H7 (cell line): ENCODE results near the gene KLHL25. TPM values are rescaled to one million over a fixed set of nuclear protein-coding genes. Genes with fewer than 3 reads are reported as not detected.

Experiments used
- DNase-seq: peaks from one replicate; pipeline ENCODE4 v3.0.0; 2012
- H3K27me3 ChIP-seq: 2 replicates; pipeline ENCODE4 v1.6.0; 2011; ENCODE audit warnings: mild to moderate bottlenecking, low read length; ENCODE audit not compliant: control insufficient read depth, insufficient read depth
- H3K36me3 ChIP-seq: replicated peaks from 2 replicates; pipeline ENCODE4 v1.5.1; 2011; ENCODE audit warnings: low read length; ENCODE audit not compliant: control insufficient read depth, insufficient read depth
- H3K4me3 ChIP-seq: 2 replicates; pipeline ENCODE4 v1.5.1; 2011; ENCODE audit warnings: low read depth, mild to moderate bottlenecking, control low read depth, low read length, moderate library complexity; ENCODE audit not compliant: insufficient read depth
- total RNA-seq: library from RNA; depleted of rRNA; stranded (reverse); fragments of >200 nt; shearing (Covaris generic); gene quantifications from 2 replicates; pipeline ENCODE4 v1.2.3, GENCODE V29; 2014

KLHL25 gene
- total RNA-seq, 1 experiment from 2014 or later: 20.8 TPM

- no peak for DNase-seq
These were observed 49.7 kb downstream of the KLHL25 start for GRCh38 chr15:85745023-85745422.

GRCh38 chr15:85744579-85744978, 50.1 kb downstream of the KLHL25 start:
- peaks cover 8% of the 10 kb centered on the region for H3K36me3 ChIP-seq
- no peaks in the 10 kb centered on the region for H3K27me3 ChIP-seq
- no peak for DNase-seq
- no peak overlapping the region for H3K4me3 ChIP-seq

More at GRCh38 chr15:85745023-85745422, 49.7 kb downstream of the KLHL25 start:
- H3K4me3 ChIP-seq: no peak overlapping the region
- no peaks in the 10 kb centered on the region for H3K27me3 ChIP-seq
- H3K36me3 ChIP-seq: peaks cover 8% of the 10 kb centered on the region

GRCh38 chr15:85743392-85744055, 51.2 kb downstream of the KLHL25 start:
- H3K36me3 ChIP-seq: peaks cover 8% of the 10 kb centered on the region
- DNase-seq: peak; percentile 20
- no peaks in the 10 kb centered on the region for H3K27me3 ChIP-seq
- H3K4me3 ChIP-seq: no peak overlapping the region

- Histone ChIP-seq H3K27me3 (no peaks in the 10 kb centered on the region), H3K36me3 (peaks cover 8% of the 10 kb centered on the region), H3K4me3 (no peak overlapping the region)
- DNase-seq: peak; percentile 29
These were observed 52.4 kb downstream of the KLHL25 start for GRCh38 chr15:85742186-85742821.

- H3K36me3 ChIP-seq: peaks cover 8% of the 10 kb centered on the region
- no peak overlapping the region for H3K4me3 ChIP-seq
- no peaks in the 10 kb centered on the region for H3K27me3 ChIP-seq
- no peak for DNase-seq
These were observed 53.1 kb downstream of the KLHL25 start for GRCh38 chr15:85741662-85742061.

GRCh38 chr15:85741021-85741421, 53.7 kb downstream of the KLHL25 start:
- peak; percentile 57 for DNase-seq
- Histone ChIP-seq H3K4me3 (no peak overlapping the region), H3K27me3 (no peaks in the 10 kb centered on the region), H3K36me3 (peaks cover 8% of the 10 kb centered on the region)

- Histone ChIP-seq H3K4me3 (no peak overlapping the region), H3K27me3 (no peaks in the 10 kb centered on the region), H3K36me3 (peaks cover 3% of the 10 kb centered on the region)
- DNase-seq: no peak
These were observed 57.7 kb downstream of the KLHL25 start for GRCh38 chr15:85737061-85737460.

- Histone ChIP-seq H3K36me3 (peaks cover 6% of the 10 kb centered on the region), H3K27me3 (no peaks in the 10 kb centered on the region), H3K4me3 (no peak overlapping the region)
- DNase-seq: no peak
These were observed 61.3 kb downstream of the KLHL25 start for GRCh38 chr15:85733416-85733815.

GRCh38 chr15:85730001-85730820, 64.5 kb downstream of the KLHL25 start:
- H3K36me3 ChIP-seq: peaks cover 8% of the 10 kb centered on the region
- peak; percentile 73 for DNase-seq
- H3K4me3 ChIP-seq: no peak overlapping the region
- no peaks in the 10 kb centered on the region for H3K27me3 ChIP-seq

- Histone ChIP-seq H3K36me3 (peaks cover 12% of the 10 kb centered on the region), H3K4me3 (no peak overlapping the region), H3K27me3 (no peaks in the 10 kb centered on the region)
- no peak for DNase-seq
These were observed 67.7 kb downstream of the KLHL25 start for GRCh38 chr15:85727068-85727467.

- Histone ChIP-seq H3K4me3 (no peak overlapping the region), H3K36me3 (peaks cover 13% of the 10 kb centered on the region), H3K27me3 (no peaks in the 10 kb centered on the region)
- DNase-seq: no peak
These were observed 68.3 kb downstream of the KLHL25 start for GRCh38 chr15:85726454-85726853.

- Histone ChIP-seq H3K4me3 (no peak overlapping the region), H3K27me3 (no peaks in the 10 kb centered on the region), H3K36me3 (peaks cover 13% of the 10 kb centered on the region)
- DNase-seq: no peak
These were observed 69.2 kb downstream of the KLHL25 start for GRCh38 chr15:85725564-85725963.

- Histone ChIP-seq H3K4me3 (no peak overlapping the region), H3K27me3 (no peaks in the 10 kb centered on the region), H3K36me3 (peaks cover 11% of the 10 kb centered on the region)
- no peak for DNase-seq
These were observed 69.7 kb downstream of the KLHL25 start for GRCh38 chr15:85725019-85725418.

- Histone ChIP-seq H3K4me3 (no peak overlapping the region), H3K27me3 (no peaks in the 10 kb centered on the region), H3K36me3 (peaks cover 11% of the 10 kb centered on the region)
- no peak for DNase-seq
These were observed 70.5 kb downstream of the KLHL25 start for GRCh38 chr15:85723960-85724945.
